Stimulated activated CD8-positive, alpha-beta memory T cell treated with anti-CD3 and anti-CD28 coated beads, Interleukin-7, amount 100 ng/mL, for 48 hours (primary cell): ENCODE results near the gene SETD3.

Experiments used
- DNase-seq, 2 donors: peaks; one replicate each; pipeline ENCODE4 v3.0.0-alpha.2; 2020; ENCODE audit warnings: low read depth in 1 of 2; ENCODE audit errors: extremely low read depth in 1 of 2

Gene SETD3

DNA sequence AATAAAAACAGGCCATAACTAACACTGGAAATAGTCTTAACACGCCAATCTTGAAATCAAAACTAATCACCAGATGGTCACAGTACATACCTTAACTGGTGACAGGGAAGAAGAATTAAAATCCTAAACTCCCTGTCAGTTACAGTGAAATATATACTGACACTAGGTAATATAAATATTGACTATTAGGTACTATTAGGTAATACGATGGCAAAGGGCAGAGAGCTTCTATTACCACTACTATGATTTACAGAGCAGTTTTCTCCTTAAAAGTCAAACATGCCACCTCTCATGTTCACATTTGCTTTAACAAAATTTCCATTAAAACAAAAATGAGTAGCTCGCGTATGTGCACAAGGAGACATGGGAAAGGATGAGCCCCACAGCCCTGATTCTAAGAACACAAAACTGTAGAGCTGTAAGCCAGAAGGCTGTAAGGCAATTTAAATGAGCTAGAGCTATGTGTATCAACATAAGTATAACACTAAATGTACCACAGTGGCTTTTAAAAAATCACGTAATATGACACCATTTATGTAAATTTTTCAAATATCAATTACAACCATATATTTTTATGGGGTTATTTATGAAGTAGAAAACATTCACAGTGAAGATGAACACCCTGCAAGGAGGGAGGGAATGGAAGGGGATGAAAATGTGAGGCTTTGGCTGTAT lies 19.1 kb downstream of the SETD3 start:
- DNase-seq = no peak

DNA sequence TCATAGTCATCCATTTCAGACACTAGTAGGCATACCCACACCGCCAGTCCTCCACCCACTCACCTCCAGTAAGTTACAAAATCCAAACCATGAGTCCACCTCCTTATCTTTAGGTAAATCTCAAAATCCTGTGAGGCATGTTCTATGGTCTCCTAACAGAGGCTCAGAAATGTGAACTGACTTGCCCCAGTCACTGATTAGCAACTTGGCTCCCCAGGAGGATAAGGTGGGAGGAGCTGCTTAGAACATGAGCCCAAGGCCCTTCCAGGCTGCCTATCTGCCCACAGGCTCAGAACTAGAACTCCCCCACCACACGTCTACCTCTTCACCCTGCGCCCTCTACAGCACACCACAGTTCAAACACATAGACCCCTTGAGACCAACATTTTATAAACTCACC lies 19.9 kb downstream of the SETD3 start:
- DNase-seq = no peak

- no peak for DNase-seq
Observed at GRCh38 chr14:99459481-99460100, 21.1 kb downstream of the SETD3 start.

GRCh38 chr14:99454246-99454645 lies 26.4 kb downstream of the SETD3 start:
- DNase-seq = no peak

GRCh38 chr14:99452968-99453367 lies 27.7 kb downstream of the SETD3 start:
- DNase-seq = no peak

- DNase-seq = no peak
Observed at GRCh38 chr14:99451234-99451633, 29.4 kb downstream of the SETD3 start.

GRCh38 chr14:99450266-99450665 lies 30.4 kb downstream of the SETD3 start:
- no peak for DNase-seq

GRCh38 chr14:99447739-99448138 lies 32.9 kb downstream of the SETD3 start:
- no peak for DNase-seq

- DNase-seq = no peak
Observed at GRCh38 chr14:99445931-99446330, 34.7 kb downstream of the SETD3 start.

DNA sequence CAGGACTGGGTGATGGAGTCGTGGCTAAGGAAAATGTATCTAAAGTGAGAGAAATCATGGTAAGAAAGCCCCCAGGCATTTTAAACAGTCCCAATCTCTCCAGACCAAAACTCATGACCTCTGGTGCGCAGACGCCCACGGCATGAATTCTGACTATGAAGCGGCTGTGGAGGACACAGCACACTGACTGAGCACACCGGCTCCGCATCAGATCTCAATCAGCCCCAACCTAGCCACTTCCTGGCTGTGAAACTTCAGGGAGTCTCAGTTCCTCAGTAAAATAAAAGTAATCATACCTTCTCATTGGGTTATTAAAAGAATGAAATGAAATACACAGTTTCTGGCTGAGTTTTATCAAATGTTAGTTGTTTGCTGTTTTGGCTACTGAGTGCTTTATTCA lies 38.7 kb downstream of the SETD3 start:
- DNase-seq = no peak

GRCh38 chr14:99441157-99441870 lies 39.3 kb downstream of the SETD3 start:
- DNase-seq = no peak

DNA sequence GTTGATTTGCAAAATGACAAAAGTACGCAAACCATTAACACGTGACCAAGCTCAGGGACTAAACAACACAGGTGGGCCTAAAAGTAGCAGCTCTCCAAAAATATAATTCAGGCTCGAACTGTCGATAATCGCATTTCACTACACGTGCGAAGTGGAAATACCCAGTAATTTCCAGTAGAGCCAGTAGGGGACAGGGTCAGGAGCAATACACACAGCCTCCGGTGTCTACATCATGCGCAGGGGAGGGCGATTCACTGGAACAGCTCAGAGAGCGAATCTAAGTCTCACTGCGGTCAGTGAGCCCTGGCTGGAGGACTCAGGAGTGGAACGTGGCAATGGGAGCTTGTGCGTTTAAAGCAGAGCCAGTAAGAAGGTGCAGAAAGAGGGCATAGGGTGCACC lies 40.4 kb downstream of the SETD3 start:
- no peak for DNase-seq

DNA sequence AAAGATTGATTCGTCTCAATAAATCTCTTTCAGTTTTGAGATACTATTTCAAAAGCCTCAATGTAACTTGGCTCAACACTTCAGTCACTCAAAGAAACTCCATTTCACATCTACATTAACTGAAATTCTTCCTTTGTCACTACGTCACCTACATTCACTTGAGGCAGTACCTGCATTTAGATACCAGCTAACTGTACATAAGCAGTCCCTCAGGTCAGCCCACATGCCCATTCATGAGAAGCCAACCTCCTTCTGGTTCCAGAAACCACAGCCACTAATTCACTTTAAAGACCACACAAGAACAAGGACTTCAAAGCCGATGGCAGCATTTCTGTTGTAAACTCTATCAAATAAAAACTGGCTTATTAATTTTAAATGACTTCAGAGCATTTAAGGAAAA lies 43.0 kb downstream of the SETD3 start:
- no peak for DNase-seq

DNA sequence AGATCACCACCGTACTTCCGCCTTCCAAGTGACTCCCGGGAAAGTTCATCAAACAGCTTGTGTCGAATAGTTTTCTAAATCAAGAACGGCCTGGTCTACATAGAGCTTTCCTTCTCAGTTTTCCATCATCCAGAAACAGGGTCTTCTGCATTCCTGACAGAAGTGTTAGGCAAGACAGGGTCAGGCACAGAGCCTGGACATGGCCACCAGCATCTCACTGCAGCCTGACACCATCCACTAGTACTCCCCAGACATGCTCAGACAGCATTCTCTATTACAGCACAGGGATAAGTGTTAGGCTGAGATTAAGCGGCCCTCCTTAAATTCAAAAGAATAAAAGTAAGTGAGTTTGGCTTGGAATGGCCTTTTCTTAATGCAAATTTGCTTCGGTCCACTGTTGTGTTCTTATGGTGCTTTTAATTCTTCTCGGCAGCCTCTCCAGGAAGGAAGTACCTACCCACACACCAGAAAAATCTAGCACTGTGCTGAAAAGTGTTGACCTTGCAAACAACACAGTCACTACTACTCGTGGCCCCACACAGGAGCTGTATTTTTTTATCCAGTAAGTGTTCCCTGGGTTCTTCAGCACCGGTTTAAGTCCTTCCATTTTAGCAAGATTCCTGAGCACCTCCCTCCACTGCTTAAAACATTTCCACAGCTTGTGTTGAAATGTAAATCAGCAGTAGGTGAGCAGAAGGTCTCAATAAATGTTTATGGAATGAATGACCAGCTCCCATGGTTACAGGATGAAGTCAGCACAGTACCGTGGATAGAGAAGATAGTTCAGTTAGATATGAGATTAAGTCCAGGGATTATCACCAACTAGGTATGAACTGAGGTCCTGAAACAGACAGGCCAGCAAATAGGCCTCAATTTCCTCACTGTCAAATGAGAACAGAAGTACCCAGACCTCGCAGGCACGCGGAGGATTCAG lies 44.1 kb downstream of the SETD3 start:
- DNase-seq = no peak

DNA sequence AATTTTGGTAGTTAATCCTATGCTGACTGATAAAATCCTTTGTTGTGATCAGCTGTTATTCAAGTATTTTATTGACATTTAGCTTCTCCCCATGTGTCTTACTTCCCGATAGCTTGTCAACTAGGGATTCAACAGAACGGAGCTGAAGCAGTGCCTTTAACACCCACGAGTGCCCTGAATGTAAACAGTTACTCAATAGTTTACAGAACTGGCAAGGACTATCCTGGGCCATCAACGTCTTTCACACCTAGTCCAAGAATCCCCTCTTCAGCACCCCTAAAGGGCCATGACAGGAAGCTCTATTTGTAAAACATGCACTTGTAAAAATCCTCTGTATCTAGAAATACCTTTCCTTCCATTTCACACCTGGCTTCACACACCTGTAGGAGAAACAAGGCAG lies 45.3 kb downstream of the SETD3 start:
- DNase-seq = no peak

DNA sequence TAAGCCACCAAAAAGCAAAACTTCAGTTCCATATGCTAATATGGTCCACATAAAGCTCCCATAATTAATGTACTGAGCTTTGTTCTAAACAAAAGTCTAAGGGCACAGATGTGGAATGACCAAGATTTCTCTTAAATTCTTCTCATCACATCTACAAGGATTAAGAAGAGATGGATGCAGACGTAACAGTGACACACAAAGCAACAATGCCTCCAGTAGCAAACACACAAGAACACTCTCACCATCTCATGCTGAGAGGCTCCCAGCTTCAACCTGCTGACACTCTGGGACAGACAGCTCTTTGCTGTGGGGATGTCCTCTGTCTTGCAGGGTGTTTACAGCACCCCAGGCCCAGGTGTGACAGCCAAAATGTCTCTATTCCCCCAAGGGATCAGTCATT lies 48.2 kb downstream of the SETD3 start:
- DNase-seq = no peak

GRCh38 chr14:99431986-99432385 lies 48.7 kb downstream of the SETD3 start:
- no peak for DNase-seq

- no peak for DNase-seq
Observed at GRCh38 chr14:99430491-99430890, 50.2 kb downstream of the SETD3 start.

DNA sequence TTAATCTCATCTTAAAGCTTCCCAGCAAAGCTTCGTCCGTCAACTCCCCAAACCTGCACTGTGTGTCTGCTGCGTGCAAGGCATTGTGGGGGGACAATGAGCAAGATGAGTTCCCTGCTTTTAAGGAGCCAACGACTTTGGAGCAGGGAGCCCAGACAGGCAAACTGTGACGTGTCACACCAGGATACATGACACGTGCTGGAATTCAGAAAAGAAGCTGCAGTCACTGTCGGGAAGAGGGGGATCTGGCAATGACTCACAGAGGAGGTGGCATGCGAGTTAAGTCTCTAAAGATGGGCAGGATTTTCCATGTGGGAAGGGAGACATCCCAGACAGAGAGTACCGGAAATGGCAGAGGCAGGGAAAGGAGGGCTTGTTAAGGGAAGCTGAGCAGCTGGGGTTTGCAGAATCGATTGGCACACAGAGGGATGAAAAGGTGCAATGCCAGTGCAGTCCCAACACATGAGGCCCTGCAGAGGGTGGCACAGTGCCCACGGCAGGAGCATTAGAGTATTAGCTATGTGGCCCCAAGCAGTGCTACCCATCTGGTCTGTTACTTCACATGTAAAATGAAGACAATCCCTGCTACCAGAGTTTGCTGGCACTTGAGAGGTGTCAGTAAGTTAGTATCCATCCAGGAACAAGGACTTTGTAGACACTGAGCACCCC lies 52.9 kb downstream of the SETD3 start:
- no peak for DNase-seq

DNA sequence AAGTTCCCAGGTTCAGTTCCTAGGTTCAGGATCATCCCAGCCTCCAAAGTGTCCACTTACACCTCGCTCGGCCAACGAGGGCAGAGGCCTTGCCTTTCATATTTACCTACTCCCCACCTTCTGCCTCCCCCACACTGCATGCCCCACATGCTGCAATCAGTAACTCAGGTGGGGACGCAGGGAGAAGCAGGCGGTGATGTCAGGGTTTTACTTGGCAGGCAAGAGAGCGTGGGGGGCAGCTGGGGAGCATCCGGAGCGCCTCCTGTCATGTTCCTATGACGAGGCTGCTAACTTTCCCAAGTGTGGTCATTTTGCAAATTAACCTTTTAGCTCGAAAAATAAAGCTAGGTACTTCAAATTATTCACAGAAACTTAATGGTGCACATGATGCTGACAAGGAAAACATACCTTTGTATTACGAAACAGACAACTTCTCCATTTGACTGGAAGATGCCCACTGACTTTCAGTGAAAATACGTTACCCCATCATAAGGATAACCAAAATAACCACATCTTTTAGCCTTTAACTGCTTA lies 53.8 kb downstream of the SETD3 start:
- DNase-seq = no peak
